CD4-positive, alpha-beta memory T cell (primary cell): ENCODE measurements around the gene LDHD. TPM values are rescaled to one million over a fixed set of nuclear protein-coding genes. Genes with fewer than 3 reads are reported as not detected.
"Not testable (repeated sequence)": the region's sequence is repeated elsewhere in the genome, so short reads cannot be mapped to it uniquely, and the experiment has no call there.

ENCODE experiments used
- CTCF ChIA-PET: fragments of 350-600 bp; sonication (Branson Sonifier 250); formaldehyde crosslinking; loops from one replicate; lab custom pipeline; 2021; ENCODE audit warnings: inconsistent platforms; ENCODE audit not compliant: partially characterized antibody; lab: Charles Lee
- POLR2A ChIA-PET: fragments of 350-600 bp; sonication (Branson Sonifier 250); formaldehyde crosslinking; loops from one replicate; lab custom pipeline; 2021; ENCODE audit not compliant: partially characterized antibody; lab: Charles Lee
- DNase-seq, 5 donors: peaks; one replicate each; pipeline versions ENCODE4 v3.0.0 to v3.0.0-alpha.2; 2020 to 2022; ENCODE audit warnings: mixed read lengths in 1 of 5
- H3K27ac ChIP-seq: one replicate; pipeline ENCODE4 v1.7.0; 2013; ENCODE audit warnings: low read depth, low read length
- H3K27me3 ChIP-seq: 2 replicates; pipeline ENCODE4 v1.7.0; 2013; ENCODE audit warnings: mild to moderate bottlenecking, low read length, moderate library complexity; ENCODE audit not compliant: insufficient read depth
- H3K36me3 ChIP-seq: 2 replicates; pipeline ENCODE4 v1.7.0; 2013; ENCODE audit warnings: mild to moderate bottlenecking, low read length, moderate library complexity; ENCODE audit not compliant: insufficient read depth
- H3K4me1 ChIP-seq: 2 replicates; pipeline ENCODE4 v1.7.0; 2013; ENCODE audit warnings: mild to moderate bottlenecking, low read length, moderate library complexity; ENCODE audit not compliant: insufficient read depth
- H3K4me3 ChIP-seq, 2 donors: one replicate each; pipeline ENCODE4 v1.7.0; 2013; ENCODE audit warnings: low read length in 2 of 2, mild to moderate bottlenecking in 1 of 2
- H3K9me3 ChIP-seq, 2 donors: one replicate each; pipeline ENCODE4 v1.7.0; 2013; ENCODE audit warnings: low read length in 2 of 2, control low read depth in 1 of 2; ENCODE audit not compliant: control insufficient read depth in 1 of 2
- H3K27ac Mint-ChIP-seq, 7 donors: one replicate each; pipeline ENCODE4 v1.8.0; 2020 to 2021; ENCODE audit warnings: mixed read lengths in 7 of 7, mild to moderate bottlenecking in 6 of 7, inconsistent platforms in 3 of 7, moderate library complexity in 3 of 7
- H3K27me3 Mint-ChIP-seq, 2 donors: one replicate each; pipeline ENCODE4 v1.8.0; 2020 to 2021; ENCODE audit warnings: mixed read lengths in 2 of 2
- H3K36me3 Mint-ChIP-seq, 2 donors: one replicate each; pipeline ENCODE4 v1.8.0; 2020 to 2021; ENCODE audit warnings: mixed read lengths in 2 of 2, inconsistent platforms in 1 of 2, mild to moderate bottlenecking in 1 of 2
- H3K4me1 Mint-ChIP-seq, 4 donors: one replicate each; pipeline ENCODE4 v1.8.0; 2020 to 2021; ENCODE audit warnings: mixed read lengths in 4 of 4, mild to moderate bottlenecking in 1 of 4
- H3K4me3 Mint-ChIP-seq, 8 donors: one replicate each; pipeline ENCODE4 v1.8.0; 2020 to 2021; ENCODE audit warnings: mixed read lengths in 8 of 8, mild to moderate bottlenecking in 7 of 8, moderate library complexity in 6 of 8, inconsistent platforms in 3 of 8
- H3K9me3 Mint-ChIP-seq, 8 donors: one replicate each; pipeline ENCODE4 v1.8.0; 2020 to 2021; ENCODE audit warnings: mixed read lengths in 8 of 8, mild to moderate bottlenecking in 5 of 8, inconsistent platforms in 3 of 8, moderate library complexity in 1 of 8
- intact Hi-C: fragments of 100-400 bp; cut with micrococcal nuclease; formaldehyde crosslinking; loops from one replicate; pipeline ENCODE4 v1.15.1; 2023
- polyA plus RNA-seq, 2 donors: library from polyadenylated mRNA; unstranded; fragments of 300-500 nt; fragmentation: Illumina TruSeq; gene quantifications; one replicate each; pipeline ENCODE4 v1.2.3, GENCODE V29; 2021
- total RNA-seq, 2 experiments: library from RNA; stranded (reverse); gene quantifications; one replicate each; pipeline ENCODE4 v1.2.3, GENCODE V29; 2021

The LDHD gene
- total and polyA plus RNA-seq, 4 experiments from 2014 or later: 0.09 to 0.20 (median 0.17) TPM; not detected in 1

DNA sequence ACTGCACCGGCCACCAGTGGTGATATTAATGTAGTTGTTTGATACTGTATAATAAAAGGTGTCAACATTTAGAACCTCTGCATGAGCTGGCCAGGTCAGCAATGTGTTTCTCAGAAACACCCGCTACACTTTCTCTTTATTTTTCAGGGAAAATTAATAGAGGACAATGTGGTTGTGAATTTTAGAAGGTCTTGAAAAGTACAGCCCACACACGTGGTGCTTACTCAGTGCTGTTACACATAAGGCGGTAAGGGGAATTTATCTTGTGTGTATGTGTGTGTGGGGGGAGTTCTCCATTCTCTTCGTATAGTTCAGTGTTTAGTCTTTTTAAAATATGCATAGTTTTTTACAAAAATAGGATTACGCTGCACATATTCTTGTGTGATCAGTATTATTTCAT, 27.4 kb upstream of the LDHD start:
- H3K27me3 ChIP-seq: no peaks in the 10 kb centered on the region
- no peak for DNase-seq
- no peak overlapping the region for H3K4me3 ChIP-seq
- no peaks in the 10 kb centered on the region for H3K36me3 ChIP-seq
- no peak overlapping the region for H3K27ac ChIP-seq
- Mint-ChIP-seq H3K9me3 (no peaks in the 10 kb centered on the region), H3K27me3 (peaks cover 0 to 2% of the 10 kb centered on the region in 2 donors), H3K4me1 (peaks cover 1 to 3% (median 2%) of the 10 kb centered on the region in 4 donors), H3K27ac (no peak overlapping the region), H3K36me3 (peaks cover 0 to 2% of the 10 kb centered on the region in 2 donors), H3K4me3 (no peak overlapping the region)
- intact Hi-C loops: no loop called here
- no peaks in the 10 kb centered on the region for H3K9me3 ChIP-seq
- H3K4me1 ChIP-seq: no peaks in the 10 kb centered on the region
- ChIA-PET CTCF (no interaction called here), POLR2A (no interaction called here)

DNA sequence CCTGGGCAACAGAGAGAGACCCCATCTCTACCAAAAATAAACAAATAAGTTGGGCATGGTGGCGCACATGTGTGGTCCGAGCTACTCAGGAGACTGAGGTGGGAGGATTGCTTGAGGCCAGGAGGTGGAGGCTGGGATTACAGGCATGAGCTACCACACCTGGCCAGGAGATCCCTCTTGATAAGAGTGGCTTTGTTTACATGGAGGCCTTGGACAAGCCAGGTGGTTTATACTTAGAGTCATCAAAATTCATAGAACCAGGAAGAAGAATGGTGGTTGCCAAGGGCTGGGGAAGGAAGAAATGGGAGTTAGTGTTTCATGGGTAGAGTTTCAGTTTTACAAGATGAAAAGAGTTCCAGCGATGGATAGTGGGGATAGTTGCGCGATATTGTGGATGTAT, 22.9 kb upstream of the LDHD start:
- Mint-ChIP-seq H3K4me3 (no peak overlapping the region), H3K27ac (no peak overlapping the region), H3K36me3 (no peaks in the 10 kb centered on the region), H3K9me3 (no peaks in the 10 kb centered on the region), H3K4me1 (peaks cover 0 to 8% (median 3%) of the 10 kb centered on the region in 4 donors), H3K27me3 (peaks cover 0 to 2% of the 10 kb centered on the region in 2 donors)
- no peak overlapping the region for H3K4me3 ChIP-seq
- DNase-seq: no peak
- no peaks in the 10 kb centered on the region for H3K27me3 ChIP-seq
- no peaks in the 10 kb centered on the region for H3K9me3 ChIP-seq
- H3K4me1 ChIP-seq: peaks cover 5% of the 10 kb centered on the region
- CTCF ChIA-PET: interaction anchor here (0.6 kb wide), 1 partner anchor 592 kb away, joined by 3 read pairs; no protein-coding TSS in a partner anchor
- intact Hi-C loops: no loop called here
- H3K36me3 ChIP-seq: no peaks in the 10 kb centered on the region
- H3K27ac ChIP-seq: no peak overlapping the region
- POLR2A ChIA-PET: no interaction called here

DNA sequence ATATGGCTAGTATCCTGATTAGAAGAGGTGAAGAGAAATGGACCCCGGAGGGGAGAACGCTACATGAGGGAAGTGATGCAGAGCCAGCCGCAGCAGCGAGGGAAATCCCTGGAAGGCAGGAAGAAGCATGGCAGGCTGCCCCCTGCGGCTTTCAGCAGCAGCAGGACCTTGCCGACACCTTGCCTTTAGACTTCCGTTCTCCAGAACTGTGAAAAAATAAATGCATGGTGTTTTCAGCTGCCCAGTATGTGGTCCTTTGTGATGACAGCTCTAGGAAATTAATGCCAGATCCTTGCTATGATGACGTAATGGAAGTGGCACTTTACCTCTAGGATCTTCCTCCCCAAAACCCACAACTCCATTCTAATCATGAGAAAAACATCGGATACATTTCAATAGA, 22.1 kb upstream of the LDHD start:
- no peaks in the 10 kb centered on the region for H3K9me3 ChIP-seq
- no peak overlapping the region for H3K27ac Mint-ChIP-seq
- intact Hi-C loops: no loop called here
- H3K27ac ChIP-seq: no peak overlapping the region
- ChIA-PET CTCF (no interaction called here), POLR2A (no interaction called here)
- no peaks in the 10 kb centered on the region for H3K36me3 ChIP-seq
- H3K4me1 Mint-ChIP-seq: peaks cover 0 to 8% (median 3%) of the 10 kb centered on the region in 4 donors
- peak overlapping the region in 2 of 8 donors; percentile 0 to 21 for H3K4me3 Mint-ChIP-seq
- no peaks in the 10 kb centered on the region for H3K27me3 ChIP-seq
- no peaks in the 10 kb centered on the region for H3K36me3 Mint-ChIP-seq
- DNase-seq: no peak
- no peaks in the 10 kb centered on the region for H3K9me3 Mint-ChIP-seq
- no peak overlapping the region for H3K4me3 ChIP-seq
- peaks cover 0 to 2% of the 10 kb centered on the region in 2 donors for H3K27me3 Mint-ChIP-seq
- peaks cover 5% of the 10 kb centered on the region for H3K4me1 ChIP-seq

DNA sequence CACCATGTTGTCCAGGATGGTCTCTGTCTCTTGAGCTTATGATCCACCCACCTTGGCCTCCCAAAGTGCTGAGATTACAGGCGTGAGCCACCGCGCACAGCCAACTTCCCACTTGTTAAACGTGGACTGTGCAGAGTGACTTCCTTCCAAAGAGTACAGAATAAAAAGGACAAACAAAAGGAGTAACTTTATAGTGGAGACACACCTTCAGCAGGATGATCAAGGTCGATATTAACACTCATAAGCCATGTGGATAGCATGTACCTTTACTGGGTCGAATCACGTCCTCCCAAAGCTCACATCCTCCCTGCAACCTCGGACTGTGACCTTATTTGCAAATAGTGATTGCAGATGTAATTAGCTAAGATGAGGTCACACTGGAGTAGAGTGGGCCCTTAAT, 21.7 kb upstream of the LDHD start:
- CTCF ChIA-PET: interaction anchor here (1.2 kb wide), 1 partner anchor 140 kb away, joined by 3 read pairs; the partner anchor contains the start of gene ZNRF1
- DNase-seq: no peak
- Mint-ChIP-seq H3K27me3 (peaks cover 1 to 3% of the 10 kb centered on the region in 2 donors), H3K36me3 (no peaks in the 10 kb centered on the region), H3K27ac (no peak overlapping the region), H3K9me3 (no peaks in the 10 kb centered on the region), H3K4me3 (peak overlapping the region in 1 of 8 donors; percentile 21), H3K4me1 (peaks cover 0 to 8% (median 3%) of the 10 kb centered on the region in 4 donors)
- Histone ChIP-seq H3K36me3 (no peaks in the 10 kb centered on the region), H3K27me3 (no peaks in the 10 kb centered on the region), H3K4me1 (peaks cover 5% of the 10 kb centered on the region), H3K9me3 (no peaks in the 10 kb centered on the region), H3K27ac (no peak overlapping the region), H3K4me3 (no peak overlapping the region)
- POLR2A ChIA-PET: no interaction called here
- intact Hi-C loops: no loop called here

DNA sequence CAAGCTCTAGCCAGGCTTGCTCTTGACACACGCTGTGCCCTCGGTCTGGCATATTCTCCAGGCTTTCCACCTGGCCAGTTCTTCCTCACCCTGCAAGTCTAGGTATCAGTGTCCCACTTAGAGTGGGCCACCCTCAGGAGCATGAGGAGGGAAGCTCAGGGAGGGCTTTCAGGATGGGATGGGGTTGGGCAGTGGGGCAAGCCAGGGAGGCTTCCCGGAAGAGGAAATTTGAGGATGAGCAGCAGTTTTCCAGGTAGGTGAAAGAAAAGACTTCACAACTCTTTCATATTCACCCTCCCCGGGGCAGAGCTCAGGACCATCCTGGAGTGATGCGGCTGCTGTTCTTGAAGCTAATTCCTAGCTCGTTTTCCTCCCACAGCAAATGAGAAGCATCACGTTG, 14.5 kb upstream of the LDHD start:
- H3K4me3 ChIP-seq: no peak overlapping the region
- no peaks in the 10 kb centered on the region for H3K9me3 ChIP-seq
- DNase-seq: no peak
- Mint-ChIP-seq H3K27me3 (peaks cover 3 to 4% of the 10 kb centered on the region in 2 donors), H3K4me1 (peaks cover 6 to 20% (median 11%) of the 10 kb centered on the region in 4 donors), H3K4me3 (no peak overlapping the region), H3K27ac (peak overlapping the region in 1 of 7 donors; percentile 31), H3K9me3 (peaks cover 0 to 16% (median 8%) of the 10 kb centered on the region in 8 donors), H3K36me3 (no peaks in the 10 kb centered on the region)
- no peaks in the 10 kb centered on the region for H3K27me3 ChIP-seq
- no peak overlapping the region for H3K27ac ChIP-seq
- peaks cover 9% of the 10 kb centered on the region for H3K4me1 ChIP-seq
- POLR2A ChIA-PET: no interaction called here
- CTCF ChIA-PET: interaction anchor here (1.5 kb wide), 1 partner anchor 20 kb away, joined by 8 read pairs; no protein-coding TSS in a partner anchor
- H3K36me3 ChIP-seq: no peaks in the 10 kb centered on the region
- intact Hi-C loops: no loop called here

DNA sequence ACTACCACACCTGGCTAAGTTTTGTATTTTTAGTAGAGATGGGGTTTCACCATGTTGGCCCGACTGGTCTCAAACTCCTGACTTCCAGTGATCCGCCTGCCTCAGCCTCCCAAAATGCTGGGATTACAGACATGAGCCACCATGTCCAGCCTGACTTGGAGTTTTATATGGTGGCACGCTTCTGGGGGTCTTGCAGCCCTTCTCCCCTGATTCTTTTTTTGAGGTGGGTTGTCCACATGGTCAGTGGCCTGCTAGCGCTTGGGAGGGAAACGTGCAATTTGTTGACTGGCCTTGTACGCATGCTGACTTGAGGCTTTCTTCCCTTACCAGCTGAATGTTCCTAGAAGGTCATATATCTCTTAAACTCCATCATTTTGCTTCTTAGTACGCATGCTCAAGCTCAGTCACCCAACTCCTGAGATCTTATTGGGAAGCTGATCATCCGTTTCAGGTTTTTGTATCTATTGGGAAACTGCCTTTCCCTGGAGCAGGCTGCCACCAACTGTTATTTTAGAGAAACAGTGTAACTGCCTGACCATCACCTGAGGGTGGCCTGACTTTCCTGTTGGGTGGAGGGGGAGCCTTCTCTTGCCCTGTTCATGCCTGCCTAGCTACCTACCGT, 13.7 kb upstream of the LDHD start:
- ChIA-PET CTCF (interaction anchor here (1.5 to 1.6 kb wide), 2 partner anchors 19 kb away, joined by 4 to 8 read pairs; no protein-coding TSS in a partner anchor), POLR2A (no interaction called here)
- Mint-ChIP-seq H3K9me3 (peaks cover 0 to 16% (median 8%) of the 10 kb centered on the region in 8 donors), H3K27ac (no peak overlapping the region), H3K4me1 (peaks cover 6 to 20% (median 11%) of the 10 kb centered on the region in 4 donors), H3K27me3 (peaks cover 3 to 4% of the 10 kb centered on the region in 2 donors), H3K4me3 (peak overlapping the region in 2 of 8 donors; percentile 1 to 72), H3K36me3 (no peaks in the 10 kb centered on the region)
- Histone ChIP-seq H3K27ac (no peak overlapping the region), H3K36me3 (no peaks in the 10 kb centered on the region), H3K4me3 (no peak overlapping the region), H3K27me3 (no peaks in the 10 kb centered on the region), H3K9me3 (no peaks in the 10 kb centered on the region), H3K4me1 (peaks cover 9% of the 10 kb centered on the region)
- no peak for DNase-seq
- intact Hi-C loops: no loop called here

DNA sequence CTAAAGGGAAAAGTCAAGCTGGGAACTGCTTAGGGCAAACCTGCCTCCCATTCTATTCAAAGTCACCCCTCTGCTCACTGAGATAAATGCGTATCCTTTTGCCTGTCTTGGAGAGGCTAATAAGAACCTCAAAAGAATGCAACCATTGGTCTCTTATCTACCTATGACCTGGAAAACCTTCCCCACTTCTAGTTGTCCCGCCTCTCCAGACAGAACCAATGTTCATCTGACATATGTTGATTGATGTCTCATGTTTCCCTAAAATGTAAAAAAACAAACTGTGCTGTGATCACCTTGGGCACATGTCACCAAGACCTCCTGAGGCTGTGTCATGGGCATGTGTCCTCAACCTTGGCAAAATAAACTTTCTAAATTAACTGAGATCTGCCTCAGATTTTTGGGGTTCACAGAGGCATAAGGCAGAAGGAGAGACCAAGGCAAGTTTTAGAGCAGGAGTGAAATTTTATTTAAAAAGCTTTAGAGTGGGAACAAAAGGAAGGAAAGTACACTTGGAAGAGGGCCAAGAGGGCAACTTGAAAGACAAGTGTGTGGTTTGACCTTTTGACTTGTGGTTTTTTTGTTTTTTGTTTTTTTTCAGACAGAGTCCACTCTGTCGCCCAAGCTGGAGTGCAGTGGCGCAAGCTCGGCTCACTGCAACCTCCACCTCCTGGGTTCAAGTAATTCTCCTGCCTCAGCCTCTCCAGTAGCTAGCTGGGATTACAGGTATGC, 13.0 kb upstream of the LDHD start:
- peaks cover 0 to 16% (median 8%) of the 10 kb centered on the region in 8 donors for H3K9me3 Mint-ChIP-seq
- CTCF ChIA-PET: interaction anchor here (1.6 kb wide), 1 partner anchor 18 kb away, joined by 4 read pairs; no protein-coding TSS in a partner anchor
- H3K4me1 ChIP-seq, intact Hi-C loops, H3K36me3 ChIP-seq, H3K4me3 ChIP-seq, DNase-seq, H3K27ac ChIP-seq, H3K27me3 Mint-ChIP-seq, H3K9me3 ChIP-seq, H3K27me3 ChIP-seq, H3K36me3 Mint-ChIP-seq: not testable (repeated sequence)
- peak overlapping the region in 2 of 8 donors; percentile 1 to 58 for H3K4me3 Mint-ChIP-seq
- H3K27ac Mint-ChIP-seq: peak overlapping the region in 1 of 7 donors; percentile 57
- peaks cover 6 to 20% (median 11%) of the 10 kb centered on the region in 4 donors for H3K4me1 Mint-ChIP-seq
- POLR2A ChIA-PET: interaction anchor here (0.7 kb wide), 1 partner anchor 16 kb away, joined by 3 read pairs; no protein-coding TSS in a partner anchor
